GM19324 (cell line): ENCODE results near the gene TAF3.

Source experiments
- ATAC-seq: cut with Tn5 transposase; IDR thresholded peaks from one replicate; pipeline ENCODE4 v1.9.1; 2021; ENCODE audit warnings: mild to moderate bottlenecking, moderate library complexity; ENCODE audit not compliant: unreplicated experiment, low FRiP score

The TAF3 gene

DNA sequence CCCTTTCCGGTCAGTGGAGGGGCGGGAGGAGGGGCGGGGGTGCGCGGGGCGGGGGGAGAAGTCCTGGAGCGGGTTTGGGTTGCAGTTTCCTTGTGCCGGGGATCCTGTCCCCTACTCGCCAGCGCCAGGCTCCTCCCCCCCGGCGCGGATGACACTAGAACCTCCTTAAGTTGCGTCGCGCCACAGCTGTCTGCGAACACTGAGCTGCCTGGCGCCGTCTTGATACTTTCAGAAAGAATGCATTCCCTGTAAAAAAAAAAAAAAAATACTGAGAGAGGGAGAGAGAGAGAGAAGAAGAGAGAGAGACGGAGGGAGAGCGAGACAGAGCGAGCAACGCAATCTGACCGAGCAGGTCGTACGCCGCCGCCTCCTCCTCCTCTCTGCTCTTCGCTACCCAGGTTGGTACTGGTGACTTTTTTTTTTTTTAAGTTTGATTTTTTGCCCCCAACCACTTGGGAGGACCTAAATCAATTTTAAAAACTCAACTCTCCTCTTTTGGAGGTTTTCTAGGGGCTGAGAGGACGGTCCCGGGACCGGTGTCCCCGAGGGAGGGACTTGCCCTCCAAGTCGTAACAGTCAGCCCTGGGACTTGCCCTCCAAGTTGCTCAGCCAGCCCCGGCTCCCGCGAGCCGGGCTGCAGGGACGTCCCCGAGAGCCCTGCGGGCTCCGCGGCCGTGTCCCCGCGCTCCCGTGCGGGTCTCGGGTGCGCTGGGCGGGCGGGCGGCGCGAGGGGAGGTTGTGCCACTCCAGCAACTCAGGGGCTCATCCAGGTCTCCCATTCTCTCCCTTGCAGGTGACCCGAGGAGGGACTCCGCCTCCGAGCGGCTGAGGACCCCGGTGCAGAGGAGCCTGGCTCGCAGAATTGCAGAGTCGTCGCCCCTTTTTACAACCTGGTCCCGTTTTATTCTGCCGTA lies 236.4 kb downstream of the TAF3 start, which contains the start of gene GATA3:
TSS of gene GATA3 (plus strand) at position 195 of the 914 bp plus-strand sequence. CDS start 968 bp downstream, outside the sequence.
- ATAC-seq: peak; percentile 59

DNA sequence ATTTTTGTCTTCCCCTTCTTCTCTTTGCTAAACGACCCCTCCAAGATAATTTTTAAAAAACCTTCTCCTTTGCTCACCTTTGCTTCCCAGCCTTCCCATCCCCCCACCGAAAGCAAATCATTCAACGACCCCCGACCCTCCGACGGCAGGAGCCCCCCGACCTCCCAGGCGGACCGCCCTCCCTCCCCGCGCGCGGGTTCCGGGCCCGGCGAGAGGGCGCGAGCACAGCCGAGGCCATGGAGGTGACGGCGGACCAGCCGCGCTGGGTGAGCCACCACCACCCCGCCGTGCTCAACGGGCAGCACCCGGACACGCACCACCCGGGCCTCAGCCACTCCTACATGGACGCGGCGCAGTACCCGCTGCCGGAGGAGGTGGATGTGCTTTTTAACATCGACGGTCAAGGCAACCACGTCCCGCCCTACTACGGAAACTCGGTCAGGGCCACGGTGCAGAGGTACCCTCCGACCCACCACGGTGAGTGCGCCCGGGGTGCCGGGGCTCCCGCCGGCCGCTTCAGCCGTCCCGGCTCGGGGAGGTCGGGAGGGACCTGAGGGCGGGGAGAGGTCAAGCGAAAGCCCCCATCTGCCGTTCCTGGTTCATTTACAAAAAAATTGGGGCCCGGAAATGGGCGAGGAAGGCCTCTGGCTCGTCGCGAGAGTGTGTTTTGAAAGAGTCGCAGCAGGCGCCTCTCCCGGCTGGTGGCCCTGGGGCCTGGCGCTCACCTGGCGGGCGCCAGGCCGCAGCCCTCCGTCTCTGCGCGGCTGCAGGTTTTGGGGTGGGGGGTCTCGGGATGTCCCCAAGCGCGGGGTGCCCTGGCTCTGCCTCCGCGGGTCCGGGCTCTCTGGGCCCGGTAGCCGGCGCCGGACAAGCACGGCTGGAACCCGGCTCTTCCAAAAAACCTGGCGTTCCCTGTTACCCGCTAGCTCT lies 237.4 kb downstream of the TAF3 start:
- ATAC-seq: no peak

DNA sequence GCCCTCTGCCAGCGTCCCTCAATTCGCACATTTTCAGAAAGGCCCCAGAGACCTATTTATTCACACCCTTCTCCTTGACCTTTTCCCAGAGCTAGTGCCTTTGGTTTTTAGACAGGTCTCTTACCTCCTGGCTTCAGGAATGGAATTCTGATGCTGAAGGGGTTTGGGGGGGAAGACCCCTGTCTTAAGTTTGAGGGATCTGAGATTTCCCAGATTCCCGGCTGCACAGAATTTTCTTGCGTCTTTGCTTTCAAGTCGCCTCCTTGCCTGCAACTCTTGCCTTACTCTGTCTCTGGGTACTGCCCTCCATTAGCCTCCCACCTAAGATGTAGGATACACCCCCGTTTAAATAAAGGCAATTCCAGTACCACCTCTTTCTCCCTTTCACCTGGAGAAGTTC lies 238.1 kb downstream of the TAF3 start:
- ATAC-seq: no peak

DNA sequence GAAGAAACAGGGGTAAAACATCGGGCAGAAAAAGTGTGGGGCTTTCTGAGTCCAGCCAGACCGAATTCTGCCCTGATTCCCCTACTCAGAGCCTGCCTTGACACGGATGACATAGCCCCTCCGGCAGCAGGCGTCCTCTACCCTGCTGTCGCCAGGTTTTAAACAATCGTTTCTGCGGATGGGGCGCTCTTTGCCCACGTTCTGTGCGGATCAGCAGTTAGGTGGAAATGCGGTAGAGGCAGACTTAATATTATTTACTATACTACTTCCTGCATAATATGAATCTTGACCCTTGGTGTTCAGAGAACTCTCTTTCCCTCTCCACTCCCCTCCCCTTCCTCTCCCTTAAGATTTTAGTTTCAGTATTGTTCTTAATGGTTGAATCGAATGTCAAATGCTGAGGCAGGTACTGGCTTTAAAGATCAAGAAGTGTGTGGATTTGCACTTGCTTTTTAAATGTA lies 238.6 kb downstream of the TAF3 start:
- no peak for ATAC-seq

DNA sequence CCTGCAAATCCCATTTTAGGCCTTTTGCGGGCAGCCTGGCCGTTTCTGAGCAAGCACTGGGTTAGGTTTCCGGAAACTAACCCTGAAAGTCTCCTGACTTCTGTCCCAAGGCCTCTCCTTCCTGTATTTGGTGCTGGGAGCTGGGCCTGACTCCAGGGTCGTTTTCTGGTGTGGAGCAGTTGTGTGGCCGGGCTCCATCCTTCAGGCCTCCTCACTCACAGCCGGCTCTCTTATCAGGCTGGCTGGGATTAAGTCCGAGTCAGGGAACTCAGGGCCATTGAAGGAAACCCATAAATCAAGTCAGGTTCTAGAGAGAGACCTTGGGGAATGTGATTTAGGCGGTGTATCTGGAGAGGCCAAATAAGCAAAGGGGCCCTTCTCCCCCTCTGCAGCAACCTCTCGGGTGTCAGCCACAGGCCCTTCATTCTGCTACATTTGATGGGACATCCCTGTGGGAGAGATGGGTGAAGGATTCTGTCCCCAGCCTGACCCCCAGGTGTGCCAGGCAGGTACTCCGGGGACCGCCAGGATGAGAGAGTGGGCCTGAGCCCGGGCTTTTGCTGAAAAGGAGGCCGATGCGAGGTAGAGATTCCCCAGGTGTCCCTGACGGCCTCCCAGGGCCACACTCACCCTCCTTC lies 239.4 kb downstream of the TAF3 start:
- ATAC-seq: no peak

DNA sequence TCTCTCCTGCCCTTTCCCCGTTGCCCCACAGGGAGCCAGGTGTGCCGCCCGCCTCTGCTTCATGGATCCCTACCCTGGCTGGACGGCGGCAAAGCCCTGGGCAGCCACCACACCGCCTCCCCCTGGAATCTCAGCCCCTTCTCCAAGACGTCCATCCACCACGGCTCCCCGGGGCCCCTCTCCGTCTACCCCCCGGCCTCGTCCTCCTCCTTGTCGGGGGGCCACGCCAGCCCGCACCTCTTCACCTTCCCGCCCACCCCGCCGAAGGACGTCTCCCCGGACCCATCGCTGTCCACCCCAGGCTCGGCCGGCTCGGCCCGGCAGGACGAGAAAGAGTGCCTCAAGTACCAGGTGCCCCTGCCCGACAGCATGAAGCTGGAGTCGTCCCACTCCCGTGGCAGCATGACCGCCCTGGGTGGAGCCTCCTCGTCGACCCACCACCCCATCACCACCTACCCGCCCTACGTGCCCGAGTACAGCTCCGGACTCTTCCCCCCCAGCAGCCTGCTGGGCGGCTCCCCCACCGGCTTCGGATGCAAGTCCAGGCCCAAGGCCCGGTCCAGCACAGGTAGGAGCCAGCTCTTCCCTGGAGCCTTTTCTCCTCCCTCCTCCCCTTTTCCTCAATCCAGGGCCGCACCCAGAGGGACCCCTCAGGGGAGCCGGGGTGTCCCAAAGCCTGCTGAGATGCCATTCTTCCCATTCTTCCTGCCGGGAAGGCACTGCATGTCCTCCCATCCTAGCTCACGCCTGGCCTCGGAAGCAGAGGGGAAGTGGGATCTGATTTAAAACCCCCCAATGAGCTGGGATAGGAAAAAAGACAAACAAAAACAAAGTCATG lies 240.2 kb downstream of the TAF3 start:
- ATAC-seq: no peak

DNA sequence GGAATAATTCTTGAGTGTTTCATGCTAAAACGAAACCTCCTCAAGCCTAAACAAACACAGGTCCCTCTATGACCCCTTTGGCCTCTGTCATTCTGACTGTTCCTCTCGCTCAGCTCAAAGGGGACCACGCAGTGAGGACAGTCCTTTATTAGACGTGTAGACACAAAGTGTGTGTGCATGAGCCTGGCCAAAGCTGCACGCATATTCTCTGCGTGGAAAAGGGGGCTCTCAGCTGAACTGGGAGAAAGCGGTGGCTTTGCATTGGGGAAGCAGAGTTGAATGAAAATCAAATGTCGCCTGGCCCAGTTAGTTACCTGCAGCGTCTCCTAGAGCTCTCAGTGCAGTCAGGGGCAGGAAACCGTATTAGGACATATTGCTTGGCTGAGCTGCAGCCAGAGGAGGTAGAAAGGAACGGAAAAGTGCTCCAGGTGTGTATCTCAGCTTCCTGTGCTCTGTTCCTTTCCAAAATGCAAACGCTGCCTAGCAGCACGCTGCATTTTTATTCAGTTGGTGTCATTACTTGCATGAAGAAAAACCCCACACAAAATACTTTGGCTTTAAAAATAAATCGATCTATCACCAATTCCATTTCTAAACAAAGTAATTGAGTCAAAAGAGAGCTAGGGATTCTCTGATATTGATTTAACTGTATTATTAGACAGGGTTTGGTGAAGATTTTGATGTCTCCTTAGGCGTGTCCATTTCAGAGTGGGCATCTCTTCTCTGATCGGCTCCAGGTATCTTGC lies 241.1 kb downstream of the TAF3 start:
- ATAC-seq: no peak

DNA sequence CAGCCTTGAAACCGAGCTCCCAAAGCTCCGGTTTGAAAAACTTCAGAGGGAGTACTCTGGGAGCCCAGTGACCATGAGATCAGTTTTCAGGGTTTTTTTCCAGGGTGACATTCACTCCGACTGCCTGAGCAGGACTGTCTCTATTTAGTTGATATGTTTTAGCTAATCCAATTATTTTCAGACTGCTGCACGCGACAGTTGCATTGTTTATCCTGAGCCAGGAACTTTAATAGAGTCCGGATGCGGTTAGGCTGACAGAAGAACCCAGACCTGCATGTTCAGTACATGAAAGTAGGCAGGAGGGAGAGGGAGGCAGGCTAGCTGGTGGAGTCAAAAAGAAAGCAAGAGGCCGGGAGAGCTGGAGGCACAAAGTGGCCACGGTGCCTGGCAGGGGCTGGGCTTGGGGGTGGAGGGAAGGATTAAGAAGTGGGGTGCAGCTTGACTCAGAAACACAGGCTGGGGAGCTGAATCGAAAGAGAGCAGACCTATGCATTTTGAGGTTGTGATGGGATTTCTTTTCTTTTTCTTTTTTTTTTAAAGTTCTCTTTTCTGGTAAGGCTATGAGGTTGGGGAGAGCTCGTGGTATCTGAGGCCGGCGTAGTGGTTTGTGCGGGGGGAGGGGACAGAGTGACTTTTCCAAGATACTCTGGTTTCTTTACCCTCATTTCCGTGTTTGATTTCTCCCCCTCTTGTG lies 241.9 kb downstream of the TAF3 start:
- ATAC-seq: peak; percentile 38

DNA sequence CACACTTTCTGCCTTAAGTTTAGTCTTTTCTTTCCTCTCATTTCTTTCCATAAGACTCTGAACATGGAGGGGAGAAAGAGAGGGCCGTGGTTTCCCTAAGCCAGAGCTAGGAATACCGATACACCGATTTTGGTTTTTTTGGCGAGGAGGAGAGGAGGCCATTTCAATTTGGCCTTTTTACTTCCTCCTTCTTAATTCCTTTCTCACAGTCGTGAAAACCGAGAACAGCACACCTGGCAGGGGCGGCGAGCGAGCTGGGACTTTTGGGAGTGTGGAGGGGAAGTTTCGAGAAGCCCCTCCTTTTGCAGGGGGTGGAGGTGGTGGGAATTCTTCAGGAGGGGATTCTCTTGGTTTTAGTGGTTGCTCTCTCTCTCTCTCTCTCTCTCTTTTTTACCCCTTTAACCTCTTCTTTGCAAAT lies 242.4 kb downstream of the TAF3 start:
- no peak for ATAC-seq

DNA sequence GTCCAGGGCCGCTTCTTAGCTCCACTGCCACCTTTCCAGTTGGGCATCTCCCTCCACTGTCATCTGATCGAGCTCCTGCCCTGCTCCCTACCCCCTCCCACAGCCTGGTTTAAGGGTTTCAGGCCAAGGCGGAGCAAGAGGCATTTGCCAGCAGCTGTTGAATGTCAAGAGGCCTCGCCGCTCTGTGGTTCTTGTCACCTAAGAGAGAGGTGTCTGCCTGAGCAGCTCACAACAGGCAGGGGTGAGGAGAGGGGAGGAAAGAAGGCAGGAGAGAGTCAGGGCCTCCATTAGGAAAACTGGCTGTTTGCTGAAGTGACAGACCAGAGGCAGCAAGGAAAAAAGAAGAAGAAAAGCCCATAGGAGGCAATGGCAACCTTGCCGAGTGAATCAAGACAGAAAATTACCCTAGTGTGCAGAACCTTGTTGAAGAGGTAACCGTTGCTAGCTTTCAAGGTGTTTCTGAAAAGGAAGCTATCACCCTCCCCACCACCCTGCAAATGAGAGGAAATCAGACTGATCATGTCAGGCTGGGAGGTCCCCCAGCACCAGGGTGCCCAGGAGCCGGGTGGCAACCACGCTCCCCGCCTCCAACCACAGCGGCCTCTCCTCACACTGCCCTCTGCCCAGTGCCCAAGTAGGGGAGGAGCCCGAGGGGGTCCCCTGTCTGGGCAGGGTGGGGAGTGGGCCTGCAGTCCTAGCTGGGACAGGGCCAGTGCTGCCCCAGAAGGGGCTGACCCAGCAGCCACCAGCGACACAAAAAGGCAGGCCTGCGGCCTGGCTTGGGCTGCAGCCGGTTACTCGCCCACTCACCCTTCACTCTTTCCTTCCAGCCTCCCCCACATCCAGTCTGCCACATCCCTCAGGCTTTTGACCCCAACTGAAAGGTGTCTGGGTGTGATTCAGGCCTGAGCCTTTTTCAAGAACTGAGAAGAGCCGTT lies 243.2 kb downstream of the TAF3 start:
- ATAC-seq: no peak

DNA sequence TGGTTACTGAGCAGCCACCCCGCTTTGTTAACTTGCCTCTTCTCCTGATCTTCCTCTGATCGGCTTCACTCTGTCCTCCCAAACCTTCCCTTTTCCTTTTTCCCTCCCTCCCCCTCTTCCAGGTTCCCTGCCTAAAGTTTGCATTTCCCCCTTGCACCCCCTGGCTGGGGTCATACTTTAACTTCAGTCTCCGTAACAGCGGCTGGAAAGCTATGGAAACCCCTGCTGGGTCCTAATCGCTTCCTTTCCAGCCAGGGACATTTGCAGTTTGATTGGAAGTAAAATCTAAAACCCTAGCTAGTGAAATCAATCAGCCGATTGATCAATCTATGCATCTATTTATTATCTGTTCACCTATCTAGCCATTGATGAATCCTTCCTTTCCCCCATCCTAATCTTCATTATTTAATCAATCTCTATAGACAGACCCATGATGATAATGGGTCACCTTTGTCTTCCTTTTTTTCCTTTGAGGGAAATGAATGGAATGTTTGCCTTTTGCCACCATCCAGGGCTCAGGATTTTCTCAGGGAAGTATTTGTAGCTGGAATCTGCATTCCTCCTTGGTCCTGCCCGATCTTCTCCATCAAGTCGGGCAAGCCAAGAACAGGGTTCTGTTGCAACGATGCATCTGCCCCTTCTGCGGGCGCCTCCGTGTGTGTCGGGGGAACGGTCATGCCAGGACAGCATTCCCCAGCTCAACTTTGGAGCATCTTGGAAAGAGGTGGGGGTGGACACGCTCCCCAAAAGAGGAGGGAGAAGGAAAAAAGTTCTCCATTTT lies 245.0 kb downstream of the TAF3 start:
- ATAC-seq: no peak

DNA sequence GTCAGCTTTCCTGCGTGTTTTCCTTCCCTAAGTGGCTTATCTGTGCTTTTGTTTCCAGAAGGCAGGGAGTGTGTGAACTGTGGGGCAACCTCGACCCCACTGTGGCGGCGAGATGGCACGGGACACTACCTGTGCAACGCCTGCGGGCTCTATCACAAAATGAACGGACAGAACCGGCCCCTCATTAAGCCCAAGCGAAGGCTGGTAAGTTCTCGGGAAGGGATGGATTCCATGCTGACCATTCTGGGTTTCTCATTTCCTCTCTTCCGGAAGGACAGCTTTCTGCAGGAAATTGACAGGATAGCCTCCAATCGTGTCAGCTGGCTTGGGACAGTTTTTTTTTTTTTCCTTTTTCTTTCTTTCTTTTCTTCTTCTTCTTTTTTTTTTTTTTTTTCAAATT lies 245.6 kb downstream of the TAF3 start:
- no peak for ATAC-seq

DNA sequence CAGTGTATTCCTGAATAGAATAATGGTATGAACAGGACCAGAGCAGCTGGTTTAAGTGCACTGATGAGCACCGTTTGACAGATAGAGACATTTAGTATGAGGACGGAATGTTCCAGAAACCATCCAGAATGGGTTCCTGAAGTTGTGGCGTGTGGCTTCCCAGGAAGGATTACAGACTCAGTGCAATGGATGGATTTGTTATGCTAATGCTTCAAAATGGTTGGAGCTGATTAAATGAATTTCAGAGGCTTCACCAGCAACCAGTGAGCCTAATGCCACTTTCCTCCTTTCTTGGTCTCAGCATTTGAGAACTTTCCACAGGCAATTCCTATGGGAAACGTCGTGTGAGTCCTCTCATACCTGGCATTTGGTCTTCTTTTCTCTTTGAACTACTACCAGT lies 246.1 kb downstream of the TAF3 start:
- no peak for ATAC-seq

DNA sequence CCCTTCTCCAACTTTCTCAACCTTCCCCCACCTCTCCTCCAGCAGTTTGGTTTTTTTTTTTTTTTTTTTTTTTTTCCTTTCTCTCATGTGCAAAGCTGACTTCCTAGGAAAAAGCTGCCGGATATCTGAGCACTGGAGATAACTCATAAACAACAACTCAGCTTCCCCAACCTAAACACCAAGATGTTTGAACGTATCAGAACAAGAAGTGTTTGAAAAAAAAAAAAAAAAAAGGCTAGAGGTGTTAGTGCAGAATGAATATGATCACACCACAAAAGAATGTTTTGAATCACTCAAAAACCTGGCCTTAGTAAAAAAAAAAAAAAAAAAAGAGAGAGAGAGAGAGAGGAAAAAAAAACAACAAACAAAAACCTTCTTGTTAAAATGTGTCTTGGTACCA lies 247.3 kb downstream of the TAF3 start:
- ATAC-seq: no peak

DNA sequence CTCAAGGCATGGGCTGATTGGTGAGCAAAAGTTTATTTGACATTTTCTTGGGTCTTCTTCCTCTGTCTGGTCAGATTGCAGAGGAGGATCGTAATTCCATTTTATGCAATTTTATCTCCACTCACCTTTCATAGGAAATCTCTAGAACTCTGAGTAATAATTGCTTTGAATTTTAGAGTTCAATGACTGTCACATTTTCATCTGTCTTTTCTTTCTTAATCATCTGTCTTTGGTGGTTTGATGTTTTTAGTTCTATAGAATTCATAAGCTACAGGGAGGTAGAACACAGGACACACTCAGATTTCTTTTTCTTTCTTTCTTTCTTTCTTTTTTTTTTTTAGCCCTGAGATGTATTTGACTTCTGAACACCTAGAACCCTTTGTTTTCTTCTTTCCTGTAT lies 247.8 kb downstream of the TAF3 start:
- ATAC-seq: no peak
